HG03159 (cell line): ENCODE results near the gene CHEK1.
"Not testable (repeated sequence)": the region's sequence is repeated elsewhere in the genome, so short reads cannot be mapped to it uniquely, and the experiment has no call there.

Experiments
- ATAC-seq: cut with Tn5 transposase; IDR thresholded peaks from one replicate; pipeline ENCODE4 v1.9.1; 2021; ENCODE audit warnings: mild to moderate bottlenecking, moderate library complexity; ENCODE audit not compliant: unreplicated experiment

CHEK1 gene

DNA sequence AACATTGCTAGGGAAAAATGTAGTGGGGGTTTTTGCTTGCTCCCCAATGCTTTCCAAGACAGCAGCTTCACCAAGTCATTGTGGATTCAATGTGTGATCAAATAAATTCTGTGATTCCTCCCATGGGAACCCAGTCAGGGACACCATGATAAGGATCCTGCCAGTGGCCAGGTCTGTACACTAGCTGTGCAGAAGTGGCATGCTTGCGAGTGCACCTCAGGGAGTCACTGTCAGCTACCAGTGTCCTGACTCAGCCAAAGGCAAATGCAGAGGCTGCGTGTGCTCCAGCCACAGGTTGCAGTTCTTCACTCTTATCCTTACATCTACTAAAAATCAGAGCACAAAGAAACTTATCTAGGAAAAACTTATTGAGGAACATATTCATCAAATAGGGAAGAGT, 65.0 kb downstream of the CHEK1 start:
- ATAC-seq, result no peak

DNA sequence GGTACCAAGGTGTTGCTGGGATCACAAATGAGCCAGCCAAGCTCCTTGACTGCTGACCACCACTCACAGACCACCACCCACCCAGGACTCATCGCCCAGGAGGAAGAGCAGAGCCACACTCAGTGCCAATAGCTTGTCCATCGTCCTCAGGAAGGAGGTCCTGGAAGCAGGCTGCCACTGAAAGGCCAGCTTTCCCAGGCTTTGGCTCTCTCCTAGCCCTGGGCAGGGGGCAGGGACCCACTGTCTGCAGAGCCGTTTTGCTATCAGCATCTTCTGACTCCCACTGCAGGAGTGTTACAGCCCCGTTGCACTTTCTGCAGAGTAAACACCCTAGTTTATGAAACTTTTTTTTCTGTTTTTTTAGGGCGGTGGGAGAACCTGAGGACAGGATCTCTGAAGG, 67.9 kb downstream of the CHEK1 start:
- ATAC-seq, result no peak

- ATAC-seq, result no peak
Measured at GRCh38 chr11:125694951-125695350, 70.0 kb downstream of the CHEK1 start.

GRCh38 chr11:125701018-125701610, 76.2 kb downstream of the CHEK1 start:
- no peak for ATAC-seq

- no peak for ATAC-seq
Measured at GRCh38 chr11:125701858-125702621, 77.1 kb downstream of the CHEK1 start.

DNA sequence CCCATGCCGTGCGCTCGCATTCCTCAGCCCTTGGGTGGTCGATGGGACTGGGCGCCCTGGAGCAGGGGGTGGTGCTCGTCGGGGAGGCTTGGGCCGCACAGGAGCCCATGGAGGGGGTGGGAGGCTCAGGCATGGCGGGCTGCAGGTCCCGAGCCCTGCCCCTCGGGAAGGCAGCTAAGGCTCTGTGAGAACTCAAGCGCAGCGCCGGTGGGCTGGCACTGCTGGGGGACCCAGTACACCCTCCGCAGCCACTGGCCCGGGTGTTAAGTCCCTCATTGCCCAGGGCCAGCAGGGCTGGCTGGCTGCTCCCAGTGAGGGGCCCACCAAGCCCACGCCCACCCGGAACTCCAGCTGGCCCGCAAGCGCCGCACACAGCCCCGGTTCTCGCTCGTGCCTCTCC, 79.7 kb downstream of the CHEK1 start:
- not testable (repeated sequence) for ATAC-seq

- no peak for ATAC-seq
Measured at GRCh38 chr11:125720781-125721180, 95.8 kb downstream of the CHEK1 start.

GRCh38 chr11:125724125-125724524, 99.2 kb downstream of the CHEK1 start:
- ATAC-seq, result no peak
